NOMO-1 (cell line): ENCODE data around the gene PARP11.

Experiments used
- DNase-seq, 2 experiments: peaks; one replicate each; lab custom pipeline; 2025; ENCODE audit not compliant: unreplicated experiment in 2 of 2; lab: John Stamatoyannopoulos, UW

The PARP11 gene

DNA sequence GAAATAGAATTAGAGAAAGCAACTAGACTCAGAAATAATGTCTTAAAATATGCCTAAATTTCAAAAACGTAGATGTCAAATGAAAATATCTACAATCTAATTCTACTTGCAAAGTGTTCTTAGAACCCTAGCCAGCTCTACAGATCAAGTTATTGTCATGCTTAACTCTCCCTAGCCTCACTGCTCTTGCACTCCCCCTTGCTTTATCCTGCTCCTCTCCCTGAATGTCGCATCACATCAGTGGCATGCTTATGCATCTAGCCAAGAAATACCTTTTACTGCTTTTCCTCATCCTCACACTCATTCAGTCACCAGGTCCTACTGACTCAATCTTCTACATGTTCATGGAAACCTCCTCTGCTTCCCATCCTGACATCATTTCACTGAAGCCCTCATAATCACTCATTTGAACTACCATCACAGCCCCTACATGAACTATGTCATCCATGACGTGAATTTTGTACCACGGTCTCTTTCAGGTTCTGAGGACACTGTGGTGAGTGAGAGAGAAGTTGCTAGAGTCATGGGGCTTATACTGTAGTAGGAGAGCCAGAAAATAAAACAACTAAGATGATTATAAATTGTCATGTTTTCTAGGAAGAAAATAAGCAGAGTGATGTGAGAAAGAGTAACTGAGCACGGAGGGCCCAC, 97.7 kb downstream of the PARP11 start:
- no peak for DNase-seq

DNA sequence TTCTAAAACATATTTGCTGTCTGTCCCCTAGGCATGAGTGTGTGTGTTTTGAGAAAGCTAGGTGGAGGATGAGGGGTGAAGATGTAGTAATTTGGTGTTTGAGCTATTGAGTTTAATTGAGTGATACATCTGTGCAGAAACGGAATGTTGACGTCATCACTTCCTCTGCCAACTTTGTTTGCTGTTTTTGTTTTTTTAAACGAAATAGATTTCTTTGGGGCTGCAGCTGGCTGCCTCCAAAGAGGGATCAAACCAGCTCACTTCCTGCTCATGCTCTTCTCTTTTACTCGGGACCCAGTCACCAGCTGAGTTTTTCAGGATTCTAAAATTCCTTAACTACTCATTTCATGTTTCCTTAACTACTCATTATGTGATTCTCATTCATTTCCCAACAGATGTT, 100.8 kb downstream of the PARP11 start:
- DNase-seq = no peak

DNA sequence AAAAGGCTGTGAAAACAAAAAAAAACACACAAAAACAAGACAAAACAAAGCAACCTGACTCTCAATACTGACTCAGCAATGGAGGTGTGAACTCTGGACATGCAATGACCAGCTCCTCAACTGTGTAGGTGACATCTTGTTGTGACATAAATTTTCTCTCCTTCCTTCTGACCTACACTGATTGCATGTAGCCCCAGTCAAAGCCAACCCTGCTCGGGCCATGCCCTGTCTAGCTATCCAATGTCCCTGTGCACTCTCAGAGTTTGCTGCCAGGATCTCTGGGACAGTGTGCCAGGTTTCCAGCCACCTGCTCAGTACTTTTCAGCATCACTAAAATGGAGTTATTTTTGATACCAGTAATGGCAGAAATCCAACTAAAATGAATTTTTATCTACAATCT, 101.3 kb downstream of the PARP11 start:
- DNase-seq = no peak

DNA sequence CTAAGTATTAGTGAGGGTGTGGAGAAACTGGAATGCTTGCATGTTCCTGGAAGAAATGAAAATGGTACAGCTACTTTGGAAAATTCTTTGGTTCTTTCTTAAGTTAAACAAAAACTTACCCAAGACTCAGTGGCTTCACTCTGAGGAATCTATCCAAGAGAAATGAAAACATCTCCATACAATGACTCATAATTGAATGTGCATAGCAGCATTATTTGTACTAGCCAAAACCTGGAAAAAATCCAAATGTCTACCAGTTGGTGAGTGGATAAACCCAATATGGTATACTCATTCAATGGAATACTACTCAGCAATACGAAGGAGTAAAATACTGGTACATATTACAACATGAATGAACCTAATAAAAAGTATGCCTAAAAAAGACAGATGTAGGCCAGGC, 102.3 kb downstream of the PARP11 start:
- DNase-seq = no peak

DNA sequence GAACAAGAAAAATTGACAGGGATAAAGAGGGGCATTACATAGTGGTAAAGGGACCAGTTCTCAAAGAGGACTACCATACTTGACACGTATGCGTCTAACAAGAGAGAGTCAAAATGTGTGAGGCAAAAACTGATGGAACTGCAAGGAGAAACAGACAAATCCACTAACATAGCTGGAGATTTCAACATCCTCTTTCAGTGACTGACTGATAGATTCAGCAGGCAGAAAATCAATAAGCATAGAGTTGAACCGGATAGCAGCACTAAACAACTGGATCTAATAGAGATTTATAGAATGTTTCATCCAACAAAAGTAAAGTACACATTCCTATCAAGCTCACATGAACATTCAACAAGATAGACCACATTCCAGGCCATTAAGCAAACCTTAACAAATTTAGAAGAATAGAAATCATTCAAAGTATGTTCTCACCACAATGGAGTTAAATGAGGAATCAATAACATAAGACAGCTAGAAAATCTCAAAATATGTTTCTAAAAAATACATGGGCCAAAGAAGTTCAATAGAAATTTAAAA, 104.2 kb downstream of the PARP11 start:
- DNase-seq = no peak

DNA sequence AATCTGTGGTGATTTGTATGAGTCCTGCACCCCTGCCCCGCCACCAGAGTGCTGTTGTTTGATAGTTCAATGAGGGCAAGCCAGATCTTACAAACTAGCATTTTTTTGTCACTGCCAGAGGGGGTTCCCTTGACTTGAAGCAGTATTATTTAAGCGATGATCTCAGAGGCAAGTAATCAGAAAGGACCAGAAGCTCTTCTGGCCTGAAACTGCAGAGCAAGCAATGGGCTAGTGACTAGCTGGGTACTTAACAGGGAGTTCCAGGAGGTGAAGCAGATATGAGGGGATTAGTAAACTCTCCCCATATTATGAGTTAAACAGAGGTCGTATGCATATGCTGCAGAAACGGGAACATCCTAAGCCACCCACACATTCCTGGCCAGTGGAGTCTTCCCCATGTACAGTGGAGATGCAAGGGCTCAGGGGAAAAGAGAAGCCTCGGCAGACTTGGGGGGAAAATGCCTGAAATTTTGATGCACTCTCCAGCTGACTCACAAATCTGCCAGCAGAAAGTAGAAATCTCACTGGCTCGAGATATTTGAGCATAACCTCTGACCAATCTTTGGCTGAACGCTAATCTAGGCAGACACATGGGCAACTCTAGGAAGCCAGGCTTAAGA, 112.0 kb downstream of the PARP11 start:
- no peak for DNase-seq

DNA sequence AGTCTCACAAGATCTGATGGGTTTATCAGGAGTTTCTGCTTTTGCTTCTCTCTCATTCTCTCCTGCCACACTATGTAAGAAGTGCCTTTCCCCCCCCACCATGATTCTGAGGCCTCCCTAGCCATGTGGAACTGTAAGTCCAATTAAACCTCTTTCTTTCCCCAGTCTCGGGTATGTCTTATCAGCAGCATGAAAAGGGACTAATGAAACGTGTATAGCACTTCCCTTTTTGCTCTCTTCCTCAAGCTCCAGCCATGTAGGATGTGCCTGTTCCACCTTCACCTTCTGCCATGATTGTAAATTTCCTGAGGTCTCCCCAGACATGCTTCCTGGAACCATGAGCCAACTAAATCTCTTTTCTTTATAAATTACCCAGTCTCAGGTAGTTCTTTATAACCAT, 113.3 kb downstream of the PARP11 start:
- DNase-seq = no peak
